GM18868 (cell line): ENCODE results near the gene PAX9.

ENCODE experiments used
- ATAC-seq: cut with Tn5 transposase; IDR thresholded peaks from one replicate; pipeline ENCODE4 v1.9.1; 2021; ENCODE audit warnings: mild to moderate bottlenecking, moderate library complexity; ENCODE audit not compliant: unreplicated experiment

Gene PAX9

GRCh38 chr14:36661506-36662257 lies at the start of gene PAX9:
Gene PAX9 (plus strand): TSS chr14:36661860. CDS start chr14:36662090, 230 bp downstream.
- peak; percentile 92 for ATAC-seq

DNA sequence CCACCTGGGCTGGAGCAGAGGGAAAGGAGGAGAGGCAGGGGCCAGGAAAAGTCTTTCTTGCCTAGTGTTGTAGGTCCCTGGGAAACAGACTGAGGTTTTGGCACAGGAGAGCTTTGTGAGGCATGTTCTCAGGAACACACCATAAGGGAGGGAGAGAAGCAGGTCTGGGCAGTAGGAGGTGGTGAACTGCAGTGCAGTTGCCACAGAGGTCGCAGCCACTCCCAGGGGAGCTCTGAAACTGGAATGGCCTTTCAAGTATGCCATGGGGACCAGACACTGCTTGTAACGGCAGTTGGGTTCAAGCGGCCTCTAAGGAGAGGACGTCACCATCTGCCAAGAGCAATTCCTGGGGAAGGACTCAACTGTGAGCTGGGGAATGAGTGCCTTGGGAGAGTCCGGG lies 43.8 kb upstream of the PAX9 start:
- no peak for ATAC-seq

GRCh38 chr14:36618641-36619040 lies 43.0 kb upstream of the PAX9 start:
- ATAC-seq: no peak

GRCh38 chr14:36619131-36619530 lies 42.5 kb upstream of the PAX9 start:
- ATAC-seq: no peak

GRCh38 chr14:36619853-36620252 lies 41.8 kb upstream of the PAX9 start:
- no peak for ATAC-seq

DNA sequence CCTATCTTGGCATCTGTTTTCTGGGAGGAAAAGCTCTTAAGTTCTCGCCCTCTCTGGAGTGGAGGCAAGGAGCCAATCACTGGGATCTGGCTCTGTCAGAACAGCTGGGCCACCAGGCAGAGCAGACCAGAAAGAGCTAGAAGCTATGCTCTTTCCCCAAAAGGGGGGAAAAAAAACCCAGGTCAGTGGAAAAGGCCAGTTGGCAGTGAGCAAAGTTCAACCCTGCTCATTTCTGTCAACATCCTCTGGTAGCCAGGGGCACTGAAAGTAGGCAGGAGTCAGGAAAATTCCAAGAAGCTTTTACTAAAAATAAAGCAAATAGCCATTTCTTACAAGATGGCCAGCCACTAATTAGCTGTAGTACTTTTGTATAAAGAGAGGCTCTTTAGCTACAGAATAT lies 36.6 kb upstream of the PAX9 start:
- no peak for ATAC-seq

- ATAC-seq: no peak
These were observed 36.2 kb upstream of the PAX9 start for GRCh38 chr14:36625436-36625835.

DNA sequence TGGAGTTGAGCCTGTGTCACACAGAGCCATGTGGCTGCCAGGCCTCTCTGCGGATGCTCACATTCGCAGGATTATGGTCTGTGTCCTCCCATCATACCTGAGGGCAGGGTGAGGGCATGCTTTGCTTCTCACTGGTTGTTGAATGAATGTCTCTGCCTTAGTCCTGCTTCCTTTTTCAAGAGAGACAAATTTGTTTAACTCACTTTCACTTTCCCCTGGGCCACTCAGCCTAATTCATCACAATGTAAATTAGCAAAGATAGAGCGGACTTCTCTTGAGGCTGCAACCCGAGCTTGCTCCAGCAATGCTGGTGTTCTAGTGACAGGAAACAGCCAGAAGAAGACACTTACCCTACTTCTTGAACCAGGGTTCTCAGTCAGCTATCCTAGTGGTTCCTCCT lies 35.5 kb upstream of the PAX9 start:
- peak; percentile 65 for ATAC-seq

DNA sequence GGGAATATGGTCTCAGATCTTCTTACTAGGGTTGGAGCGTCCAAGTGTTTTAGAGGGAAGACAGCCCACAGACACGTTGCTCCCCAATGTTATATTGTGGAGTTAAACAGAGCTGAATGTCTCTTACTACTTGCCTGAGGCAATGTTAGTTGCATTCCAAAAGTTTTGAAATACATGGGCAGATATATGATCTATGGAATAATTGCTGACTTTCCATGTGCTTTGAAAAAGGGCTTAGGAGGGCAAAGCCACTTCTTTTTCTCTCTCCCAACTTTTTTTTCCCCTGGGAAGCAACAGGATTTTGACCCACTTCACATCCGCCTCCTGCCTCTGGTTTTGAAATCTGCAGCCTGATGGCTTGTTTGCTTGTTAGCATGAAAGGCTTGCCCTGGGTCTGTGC lies 33.7 kb upstream of the PAX9 start:
- no peak for ATAC-seq

- no peak for ATAC-seq
These were observed 28.1 kb upstream of the PAX9 start for GRCh38 chr14:36633580-36633979.

DNA sequence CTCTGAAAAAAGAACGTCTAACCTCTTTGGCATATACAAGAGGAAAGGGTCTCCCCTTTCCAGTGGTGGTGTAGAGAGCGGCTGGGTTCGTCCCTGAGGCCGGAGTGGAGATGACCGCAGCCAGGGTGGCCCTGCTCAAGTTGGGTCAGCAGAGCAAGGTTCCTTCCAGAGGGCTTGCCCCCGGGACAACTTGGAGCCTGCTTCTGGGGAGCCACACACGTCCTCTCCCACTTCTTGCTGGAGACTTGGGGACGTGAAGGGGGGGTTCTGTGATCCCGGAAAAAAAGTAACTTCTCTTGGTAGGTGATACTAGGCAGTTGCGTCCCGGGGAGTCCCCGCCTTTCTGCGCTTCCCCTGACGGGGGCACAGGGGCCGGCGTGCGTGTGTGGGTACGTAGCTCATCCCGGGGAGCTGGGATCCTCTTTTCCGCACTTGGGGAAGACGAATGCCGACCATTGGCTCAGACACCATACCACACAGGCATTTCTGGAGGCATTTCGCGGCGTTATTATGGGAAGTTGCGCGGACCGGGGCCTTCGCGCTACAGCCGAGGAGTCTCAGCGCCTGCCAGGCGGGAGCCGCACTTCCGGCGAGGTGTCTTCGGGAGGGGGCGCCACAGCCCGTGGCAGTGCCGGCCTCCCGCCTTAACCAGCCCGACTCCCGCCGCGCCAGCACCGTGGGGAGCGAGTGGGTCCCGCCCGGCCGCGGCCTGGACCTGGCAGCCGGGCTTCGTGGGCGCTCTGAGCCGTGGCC lies 14.8 kb upstream of the PAX9 start:
- ATAC-seq: no peak

GRCh38 chr14:36647417-36647823 lies 14.2 kb upstream of the PAX9 start:
- ATAC-seq: no peak

DNA sequence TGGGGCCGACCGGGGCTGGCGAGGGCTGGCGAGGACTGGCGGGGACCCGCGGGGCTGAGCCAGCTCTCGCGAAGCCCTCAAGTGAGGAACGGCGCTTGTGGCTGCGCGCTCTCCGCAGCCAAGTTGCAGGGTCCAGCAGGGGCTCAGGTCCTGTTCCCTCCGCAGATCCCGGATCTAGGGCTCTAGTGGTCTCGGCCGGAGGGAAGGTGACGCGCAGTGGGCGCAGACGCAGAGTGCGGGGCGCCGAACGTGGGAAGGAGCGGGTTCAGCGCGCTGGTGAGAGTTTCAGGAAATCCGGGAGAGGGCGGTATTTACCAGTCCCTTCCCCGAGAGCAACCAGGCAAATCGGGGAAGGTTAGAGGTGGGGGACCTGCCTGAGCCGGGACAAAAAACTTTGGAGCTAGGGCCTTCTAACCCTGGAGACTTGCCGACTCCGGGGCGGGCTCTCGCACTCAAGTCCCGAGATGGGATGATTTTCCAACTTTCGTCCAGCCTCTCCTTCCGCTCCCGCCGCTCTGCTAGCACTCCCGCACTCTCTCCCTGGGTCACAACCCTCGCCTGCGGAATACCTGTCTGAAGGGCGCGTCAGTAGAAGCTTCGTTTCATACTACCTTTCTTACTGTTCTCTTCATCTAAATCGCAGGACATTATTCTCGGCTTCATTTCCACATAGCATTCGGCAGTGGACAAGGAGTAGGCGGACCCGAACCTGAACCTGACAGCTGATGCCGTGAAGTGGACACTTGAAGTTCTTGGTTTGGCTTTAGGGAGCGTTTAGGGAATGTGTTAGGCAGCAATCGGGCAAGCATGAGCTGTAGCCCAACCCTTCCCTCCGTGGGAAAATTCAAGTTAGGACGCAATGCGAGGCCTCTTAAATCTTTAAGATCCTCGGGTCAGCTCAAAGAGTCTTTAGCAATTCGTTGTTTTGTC lies 13.6 kb upstream of the PAX9 start:
- no peak for ATAC-seq

DNA sequence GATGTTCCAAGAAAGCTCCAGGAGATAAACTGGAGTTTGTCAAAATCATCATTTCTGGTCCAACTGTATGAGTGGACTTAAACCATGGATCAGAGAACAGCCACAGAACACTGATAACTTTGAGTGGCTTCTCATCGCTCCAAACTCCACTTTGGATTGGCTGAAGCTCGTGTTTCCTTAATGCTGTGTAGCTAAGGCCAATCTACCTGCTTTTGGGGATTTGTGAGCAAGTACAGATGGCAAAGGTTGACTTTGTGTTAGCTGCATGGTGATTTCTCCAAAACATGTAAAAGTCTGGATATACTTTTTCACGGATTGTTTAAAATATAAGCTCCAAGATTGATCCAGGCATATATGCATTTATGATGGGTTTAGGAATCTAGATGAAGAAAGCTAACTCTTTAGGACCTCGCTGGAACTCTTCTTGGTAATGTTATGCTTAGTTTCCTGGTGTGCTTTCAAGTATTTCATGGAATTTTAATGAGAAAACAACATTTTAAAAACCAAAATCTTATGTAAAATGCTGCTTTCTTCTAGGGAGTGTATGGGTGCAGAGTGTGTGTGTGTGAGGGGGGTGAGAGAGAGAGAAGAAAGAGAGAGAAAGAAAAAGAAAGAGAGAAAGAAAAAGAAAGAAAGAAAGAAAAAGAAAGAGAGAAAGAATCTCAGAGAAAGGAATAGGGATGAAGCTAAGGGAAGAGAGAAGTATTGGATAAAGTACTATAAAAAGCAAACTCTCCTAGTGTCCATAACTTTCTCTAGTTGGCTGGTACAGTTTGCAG lies 11.6 kb upstream of the PAX9 start:
- no peak for ATAC-seq

DNA sequence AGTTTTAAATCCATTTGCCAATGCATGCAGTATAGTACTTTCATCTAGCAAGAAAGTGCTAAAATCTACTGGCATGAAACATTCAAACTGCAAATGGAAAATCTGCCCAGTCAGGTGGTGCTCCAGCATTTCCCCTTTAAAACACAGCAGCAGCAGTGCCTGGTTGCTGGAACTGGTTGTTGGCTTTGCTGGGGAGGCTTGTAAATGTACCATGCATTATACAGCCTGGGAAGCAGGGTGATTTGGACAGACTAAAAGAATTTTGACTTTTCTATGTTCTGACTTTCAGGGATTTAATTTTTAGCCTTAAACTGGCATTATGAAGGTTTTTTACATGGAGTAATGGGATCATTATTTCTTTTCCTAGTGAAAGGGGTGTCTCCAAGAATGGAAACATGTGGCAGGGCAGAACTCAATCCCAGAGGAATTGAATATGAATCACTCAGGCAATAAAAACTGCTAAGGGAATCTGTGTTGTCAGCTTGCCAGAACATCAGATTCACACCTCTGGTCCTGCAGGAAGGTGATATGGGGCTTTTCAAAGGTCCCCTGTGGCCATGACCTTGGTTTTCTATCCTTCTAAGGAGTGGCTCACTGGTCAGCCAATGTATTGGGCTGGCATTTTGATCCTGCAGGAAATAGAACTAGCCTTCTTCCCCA lies 9.0 kb upstream of the PAX9 start:
- ATAC-seq: no peak

- ATAC-seq: no peak
These were observed 8.2 kb upstream of the PAX9 start for GRCh38 chr14:36653413-36653812.

GRCh38 chr14:36653962-36654793 lies 7.5 kb upstream of the PAX9 start:
- ATAC-seq: no peak

GRCh38 chr14:36654794-36655381 lies 6.8 kb upstream of the PAX9 start:
- ATAC-seq: no peak

DNA sequence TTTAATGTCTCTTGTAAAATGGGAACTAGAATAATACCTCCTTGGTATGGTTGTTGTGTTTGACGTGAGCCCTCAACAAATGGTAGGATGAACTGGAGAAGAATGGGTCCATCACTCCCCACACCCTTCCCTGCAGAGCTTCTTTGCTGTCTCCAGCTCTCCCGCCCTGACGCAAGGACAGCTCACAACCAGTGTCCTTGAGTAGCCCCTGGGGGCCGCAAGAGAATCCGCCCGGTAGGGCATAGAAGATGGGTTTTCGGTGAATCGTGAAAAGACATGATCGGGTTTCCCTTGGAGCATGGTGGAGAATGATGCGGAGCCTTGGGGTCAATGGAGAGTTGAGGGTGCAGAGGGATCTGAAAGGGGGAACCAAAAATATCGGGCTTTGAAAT lies 6.1 kb upstream of the PAX9 start:
- ATAC-seq: no peak
